Bronchus fibroblast of lung (primary cell): ENCODE measurements around the gene SERGEF. TPM values are rescaled to one million over a fixed set of nuclear protein-coding genes. Genes with fewer than 3 reads are reported as not detected.

Experiments used
- total RNA-seq: library from RNA; depleted of rRNA; stranded (reverse); fragments of >200 nt; gene quantifications from 2 replicates; pipeline ENCODE4 v1.2.3, GENCODE V29; 2015

The SERGEF gene
- total RNA-seq: 15.3 and 16.0 TPM in 2 replicates

GRCh38 chr11:18012906-18013781 lies at the start of gene SERGEF:
SERGEF (minus strand) TSS chr11:18013047; CDS start chr11:18013010, 37 bp downstream.

GRCh38 chr11:18046116-18046777 lies 33.4 kb upstream of the SERGEF start, which contains the start of gene TPH1:
TPH1 (minus strand) TSS chr11:18046269; CDS start chr11:18040762, 5,507 bp downstream.

Other genes starting within 250 kb of the SERGEF start
- gene TPH1, start 33.2 kb upstream of the SERGEF start, total RNA-seq: under 0.01 and 0.45 TPM in 2 replicates
- 21.2 and 21.7 TPM in 2 replicates for gene SAAL1, start 93.0 kb upstream of the SERGEF start, total RNA-seq
- gene MRGPRX3, start 119.5 kb upstream of the SERGEF start, total RNA-seq: not detected in 2 replicates
- not detected in 2 replicates for gene MRGPRX4, start 159.8 kb upstream of the SERGEF start, total RNA-seq
- gene SAA4, start 223.8 kb upstream of the SERGEF start, total RNA-seq: not detected in 2 replicates
- gene SAA2, start 235.6 kb upstream of the SERGEF start, total RNA-seq: not detected in 2 replicates